Measurements from ENCODE around the gene RHBDD3.
"Not testable (repeated sequence)": the region's sequence is repeated elsewhere in the genome, so short reads cannot be mapped to it uniquely, and the experiment has no call there.

RHBDD3 gene

DNA sequence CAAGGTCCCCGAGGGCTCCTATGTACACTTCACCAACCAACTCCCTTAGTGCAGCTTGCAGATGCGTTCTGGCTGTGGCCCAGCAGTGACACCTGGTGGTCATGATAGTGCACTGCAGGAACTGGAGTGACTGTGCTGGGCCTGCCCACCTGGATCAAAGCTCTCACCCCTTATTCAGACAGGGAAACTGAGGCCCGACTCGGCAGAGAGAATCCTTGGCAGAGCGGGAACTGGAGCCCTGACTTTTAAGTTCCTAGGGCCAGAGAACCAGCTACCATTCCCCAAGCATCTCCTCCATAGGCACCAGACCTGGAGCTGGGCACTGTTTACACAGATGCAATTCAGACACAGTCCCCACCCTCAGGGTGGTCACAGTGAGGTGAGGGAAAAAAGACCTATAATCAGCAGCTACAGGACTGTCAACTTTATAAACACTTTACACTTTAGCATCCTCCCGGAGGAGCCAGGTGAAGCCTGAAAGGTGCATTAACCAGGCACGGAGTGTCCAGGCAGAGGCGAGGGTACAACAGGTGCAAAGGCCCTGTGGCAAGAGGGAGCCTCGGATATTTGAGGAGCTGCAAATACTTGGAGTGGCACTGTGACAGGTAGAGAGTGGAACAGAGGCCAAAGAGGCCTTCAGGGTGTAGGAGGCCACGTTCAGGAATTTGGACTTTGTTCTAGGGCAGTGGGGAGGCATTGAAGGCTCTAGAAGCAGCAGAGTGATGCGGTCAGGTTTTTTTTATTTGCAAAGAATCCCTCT is 22.0 kb downstream of the RHBDD3 start:
- peak; percentile 33 for DNase-seq

DNA sequence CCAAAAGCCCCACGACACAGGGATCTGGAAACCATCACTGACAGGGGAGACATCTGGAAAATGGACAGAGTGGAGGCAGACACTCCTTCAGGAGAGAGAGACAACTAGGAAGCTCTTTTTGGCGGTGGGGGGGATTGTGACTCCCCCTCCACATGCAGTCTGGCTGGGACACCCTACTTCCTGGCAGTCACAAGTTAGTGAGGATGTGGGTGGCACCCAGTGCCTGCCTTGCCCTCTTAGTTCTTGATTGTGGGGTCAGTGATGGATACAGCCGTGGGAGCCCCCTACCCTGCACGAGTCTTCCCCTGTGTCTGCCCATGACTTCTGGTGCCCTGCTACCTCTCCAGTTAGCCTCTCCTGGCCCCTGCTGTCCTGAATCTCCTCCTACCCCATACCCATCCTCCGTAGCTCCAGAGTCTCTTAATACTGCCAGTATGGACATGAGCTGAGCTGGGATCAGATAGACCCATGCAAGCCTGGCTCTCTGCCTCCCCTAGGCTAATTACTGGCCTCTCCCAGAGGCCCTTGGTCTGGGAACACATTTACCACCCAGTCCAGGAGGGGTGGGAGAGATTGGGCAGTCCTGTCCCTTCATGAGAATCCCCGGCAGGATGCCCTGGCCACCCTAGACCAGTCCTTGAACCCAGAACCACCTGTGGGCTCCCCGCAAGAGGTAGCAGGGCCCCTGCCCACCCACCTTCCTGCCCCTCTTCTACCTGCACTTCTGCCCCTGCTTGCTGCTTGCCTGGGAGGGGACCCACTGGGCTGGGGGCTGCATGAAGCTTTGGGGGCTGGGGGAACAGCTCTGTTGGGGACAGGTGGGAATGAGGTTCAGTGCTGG is 22.8 kb downstream of the RHBDD3 start:
- no peak for DNase-seq

DNA sequence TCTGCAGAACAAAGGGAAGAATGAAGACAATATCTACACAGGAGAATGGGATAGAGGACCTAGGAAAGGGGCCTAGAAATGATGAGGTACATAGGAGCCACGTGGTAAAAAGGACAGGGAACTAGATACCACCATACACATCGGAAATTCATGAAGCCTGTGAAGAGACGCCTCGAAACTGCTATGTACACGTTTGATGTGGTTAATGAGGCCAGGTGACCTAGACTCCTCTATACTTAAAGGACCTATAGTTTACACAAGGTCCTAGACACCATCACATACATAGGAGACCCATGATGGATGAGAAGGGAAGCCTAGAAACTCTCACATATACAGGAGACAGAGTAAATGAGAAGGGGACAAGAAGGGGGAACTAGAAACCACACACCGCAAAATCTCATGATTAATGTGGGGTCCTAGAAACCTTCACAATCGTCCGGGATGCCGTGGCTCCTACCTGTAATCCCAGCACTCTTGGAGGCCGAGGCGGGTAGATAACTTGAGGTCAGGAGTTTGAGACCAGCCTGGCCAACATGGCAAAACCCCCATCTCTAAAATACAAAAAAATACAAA is 23.8 kb downstream of the RHBDD3 start:
- DNase-seq = no peak

DNA sequence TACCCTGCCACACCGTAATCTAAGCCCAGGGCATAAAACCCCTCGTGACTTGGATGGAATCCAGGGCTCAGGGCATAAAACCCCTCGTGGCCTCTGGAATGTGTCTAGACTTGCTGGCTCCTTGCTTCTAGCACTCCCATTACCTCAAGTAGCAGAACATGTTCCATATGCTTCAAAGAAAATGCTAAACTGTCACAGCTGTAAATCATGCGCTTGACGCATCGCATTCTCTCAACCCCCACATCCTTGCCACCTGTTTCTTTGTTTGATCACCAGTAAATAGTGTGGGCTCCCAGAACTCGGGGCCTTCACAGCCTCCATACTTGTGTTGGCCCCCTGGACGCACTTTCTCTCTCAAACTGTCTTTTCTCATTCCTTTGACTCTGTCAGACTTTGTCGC is 27.3 kb downstream of the RHBDD3 start:
- not testable (repeated sequence) for DNase-seq

DNA sequence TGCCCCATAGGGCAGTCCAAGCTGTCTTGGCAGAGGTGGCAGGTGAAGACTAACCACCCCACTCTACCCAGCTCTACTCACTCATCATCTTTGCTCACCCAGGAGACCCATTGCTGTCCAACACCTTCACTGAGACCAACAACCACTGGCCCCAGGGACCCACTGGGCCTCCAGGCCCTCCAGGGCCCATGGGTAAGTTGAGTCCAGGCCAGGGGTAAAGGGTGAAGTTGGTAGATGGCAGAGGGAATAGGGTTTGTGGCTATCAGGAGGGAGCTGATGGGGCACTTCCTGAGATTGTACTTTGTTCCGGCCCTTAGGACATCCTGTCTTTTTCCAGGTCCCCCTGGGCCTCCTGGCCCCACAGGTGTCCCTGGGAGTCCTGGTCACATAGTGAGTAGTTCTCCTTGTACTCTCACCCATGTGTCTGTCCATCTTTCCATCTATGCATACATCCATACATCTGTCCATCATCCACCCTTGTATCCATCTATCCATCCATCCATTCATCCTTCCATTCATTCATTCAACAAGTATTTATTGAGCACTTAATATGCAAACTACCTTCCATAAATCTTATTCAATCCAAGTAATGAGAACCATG is 34.4 kb downstream of the RHBDD3 start:
- DNase-seq = no peak

DNA sequence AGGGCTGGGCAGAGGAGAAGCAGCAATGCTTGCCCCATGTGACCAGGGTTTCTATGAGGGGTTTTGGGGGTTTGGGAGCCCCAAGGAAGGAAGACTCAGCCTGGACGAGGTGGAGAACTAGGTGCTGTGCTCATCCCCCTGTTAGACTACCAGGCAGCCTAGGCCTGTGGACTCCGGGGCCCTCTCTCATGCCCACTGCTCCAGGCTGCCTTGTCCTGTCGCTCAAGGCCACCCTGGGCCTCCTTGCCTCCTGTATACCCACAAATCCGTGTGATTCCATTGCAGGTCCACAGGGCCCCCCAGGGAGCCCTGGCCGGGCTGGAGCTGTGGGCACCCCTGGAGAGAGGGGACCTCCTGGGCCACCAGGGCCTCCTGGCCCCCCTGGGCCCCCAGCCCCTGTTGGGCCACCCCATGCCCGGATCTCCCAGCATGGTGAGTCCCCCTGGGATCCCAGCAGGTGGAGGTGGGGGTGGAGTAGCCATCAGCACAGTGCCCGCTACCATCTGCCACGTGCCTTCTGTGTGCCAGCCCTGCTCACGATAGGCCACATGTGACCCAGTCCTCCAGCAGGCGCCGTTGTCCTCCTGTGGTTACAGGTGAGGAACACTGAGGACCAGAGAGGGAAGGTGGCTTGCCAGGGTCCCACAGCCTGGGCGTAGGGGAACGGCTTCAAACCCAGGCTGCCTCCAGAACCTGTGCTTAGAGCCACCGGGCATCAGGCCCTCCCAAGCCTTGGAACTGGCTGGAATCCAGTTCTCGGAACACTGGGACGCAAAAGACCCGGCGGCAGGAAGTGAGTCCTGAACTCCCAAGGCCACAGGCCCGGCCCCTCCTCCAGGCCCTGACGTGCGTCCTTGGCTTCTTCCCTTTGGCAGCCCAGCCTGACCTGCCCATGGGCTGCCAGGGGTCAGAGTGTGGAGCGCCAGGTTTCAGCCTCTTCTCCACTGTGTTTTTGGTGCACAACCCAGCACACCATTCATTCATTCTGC is 35.5 kb downstream of the RHBDD3 start:
- no peak for DNase-seq

DNA sequence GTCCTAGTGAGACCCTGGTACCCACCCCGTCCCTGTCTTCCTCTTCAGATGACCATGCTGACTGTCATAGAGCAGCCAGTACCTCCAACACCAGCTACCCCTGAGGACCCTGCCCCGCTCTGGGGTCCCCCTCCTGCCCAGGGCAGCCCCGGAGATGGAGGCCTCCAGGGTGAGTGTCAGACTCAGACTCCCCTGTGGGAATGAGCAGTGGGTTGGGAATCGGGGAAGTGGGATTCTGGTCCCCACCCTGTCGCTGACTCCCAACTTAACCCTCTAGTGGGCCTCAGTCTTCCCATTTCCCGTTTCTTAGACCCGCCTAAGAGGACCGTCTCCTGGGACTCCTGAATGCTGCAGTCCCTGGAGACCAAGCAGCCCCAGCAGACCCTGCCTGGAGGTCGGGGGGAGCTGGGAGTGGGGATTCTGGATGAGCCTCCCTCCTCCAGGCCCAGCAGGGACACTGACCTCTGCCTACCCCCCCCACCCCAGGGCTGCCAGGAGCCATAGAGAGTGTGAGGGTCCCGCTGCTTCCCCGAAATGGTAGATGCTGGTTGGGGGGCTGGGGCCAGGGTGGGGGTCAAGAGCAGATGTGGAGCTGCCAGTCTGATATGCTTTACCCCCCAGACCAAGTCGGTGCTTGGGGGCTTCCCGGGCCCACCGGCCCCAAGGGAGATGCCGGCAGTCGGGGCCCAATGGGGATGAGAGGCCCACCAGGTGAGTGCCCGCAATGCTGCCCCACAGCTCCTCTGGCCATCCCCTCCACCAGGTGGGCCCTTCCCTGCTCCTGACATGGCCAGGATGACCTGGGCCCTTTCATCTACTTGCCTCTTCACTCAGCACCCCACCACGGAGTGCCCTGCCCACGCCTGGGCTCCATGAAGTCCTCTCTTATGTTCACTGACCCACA is 36.6 kb downstream of the RHBDD3 start:
- no peak for DNase-seq

DNA sequence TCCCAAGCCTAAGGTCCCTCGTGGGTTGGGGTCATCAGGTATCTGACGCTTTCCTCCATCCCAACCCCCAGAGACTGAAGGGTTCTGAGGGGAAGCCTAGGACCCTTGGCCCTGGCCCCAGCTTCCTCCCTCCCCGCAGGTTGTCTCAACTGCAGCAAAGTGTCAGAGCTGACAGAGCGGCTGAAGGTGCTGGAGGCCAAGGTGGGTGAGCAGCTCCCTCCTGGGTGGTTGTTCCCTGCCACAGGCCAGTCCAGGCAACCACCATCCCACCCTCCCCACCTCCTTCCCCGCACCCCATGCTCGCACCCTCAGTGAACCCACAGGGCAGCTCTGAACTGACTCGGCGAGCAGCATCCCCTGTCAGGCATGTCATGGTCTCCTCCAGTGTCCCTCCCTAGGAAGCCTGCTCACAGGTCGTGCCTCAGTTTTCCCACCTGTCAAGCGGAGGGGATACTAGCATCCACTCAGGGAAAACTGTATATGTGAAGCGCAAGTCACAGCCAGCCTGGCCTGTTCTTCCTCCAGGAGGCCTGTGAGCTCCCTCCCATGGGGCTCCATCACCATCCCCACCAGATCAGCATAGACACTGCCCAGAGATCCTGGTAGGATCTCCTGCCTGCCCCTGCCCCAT is 41.3 kb downstream of the RHBDD3 start:
- DNase-seq = no peak

DNA sequence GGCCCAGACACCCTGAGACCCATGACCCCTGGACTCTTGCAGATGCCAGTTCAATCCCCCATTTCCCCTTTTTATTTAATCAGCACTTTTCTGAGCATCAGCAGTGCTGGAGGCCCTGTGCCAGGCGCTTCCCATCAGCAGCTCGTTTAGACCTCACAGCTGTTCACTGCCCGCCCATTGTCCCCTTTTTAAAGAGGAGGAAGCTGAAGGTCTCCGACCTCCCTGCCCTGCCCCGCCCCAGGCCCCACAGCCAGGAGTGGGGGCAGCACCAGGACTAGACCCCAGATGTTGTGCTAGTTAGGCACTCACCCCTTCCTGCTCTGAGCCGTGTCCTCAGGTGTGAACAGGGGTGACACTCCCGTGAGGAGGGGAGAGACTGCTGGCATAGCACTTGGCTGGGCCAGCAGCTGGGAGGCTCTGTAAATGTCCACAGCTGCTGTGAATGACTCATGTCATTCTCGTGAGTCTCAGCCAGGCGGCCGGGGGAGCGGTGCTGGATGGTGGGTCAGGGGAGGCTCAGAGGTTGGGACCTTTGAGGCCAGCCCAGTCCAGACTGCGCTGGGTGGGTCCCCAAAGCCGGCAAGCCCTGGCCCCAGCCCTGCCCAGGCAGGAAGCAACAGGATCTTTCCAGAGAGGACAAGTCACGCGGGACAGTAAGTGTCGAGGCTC is 42.2 kb downstream of the RHBDD3 start:
- DNase-seq = no peak

DNA sequence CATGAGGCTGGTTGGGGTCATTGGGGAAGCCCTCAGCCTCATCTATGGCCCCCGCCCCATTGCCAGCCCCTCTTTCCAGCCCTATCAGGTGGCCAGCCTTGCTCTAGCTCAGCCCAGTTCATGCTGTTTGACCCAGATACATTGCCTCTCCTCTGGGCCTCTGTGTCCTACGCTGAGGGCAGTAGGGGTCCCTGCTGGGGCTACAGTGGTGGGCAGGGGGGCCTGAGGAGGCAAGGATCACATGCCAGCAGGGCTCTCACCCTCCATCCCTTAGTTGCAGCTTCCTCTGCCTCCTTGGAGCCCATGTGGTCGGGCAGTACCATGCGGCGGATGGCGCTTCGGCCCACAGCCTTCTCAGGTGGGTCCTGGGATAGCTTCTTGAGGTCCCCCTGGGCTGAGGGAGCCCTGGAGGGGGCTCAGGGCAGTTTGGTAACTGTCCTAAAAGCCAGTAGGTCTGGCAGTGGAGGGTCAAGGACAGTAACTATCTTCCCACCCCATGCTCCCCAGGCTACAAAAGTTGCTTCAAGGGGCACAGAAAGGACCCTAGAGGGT is 42.8 kb downstream of the RHBDD3 start:
- no peak for DNase-seq

DNA sequence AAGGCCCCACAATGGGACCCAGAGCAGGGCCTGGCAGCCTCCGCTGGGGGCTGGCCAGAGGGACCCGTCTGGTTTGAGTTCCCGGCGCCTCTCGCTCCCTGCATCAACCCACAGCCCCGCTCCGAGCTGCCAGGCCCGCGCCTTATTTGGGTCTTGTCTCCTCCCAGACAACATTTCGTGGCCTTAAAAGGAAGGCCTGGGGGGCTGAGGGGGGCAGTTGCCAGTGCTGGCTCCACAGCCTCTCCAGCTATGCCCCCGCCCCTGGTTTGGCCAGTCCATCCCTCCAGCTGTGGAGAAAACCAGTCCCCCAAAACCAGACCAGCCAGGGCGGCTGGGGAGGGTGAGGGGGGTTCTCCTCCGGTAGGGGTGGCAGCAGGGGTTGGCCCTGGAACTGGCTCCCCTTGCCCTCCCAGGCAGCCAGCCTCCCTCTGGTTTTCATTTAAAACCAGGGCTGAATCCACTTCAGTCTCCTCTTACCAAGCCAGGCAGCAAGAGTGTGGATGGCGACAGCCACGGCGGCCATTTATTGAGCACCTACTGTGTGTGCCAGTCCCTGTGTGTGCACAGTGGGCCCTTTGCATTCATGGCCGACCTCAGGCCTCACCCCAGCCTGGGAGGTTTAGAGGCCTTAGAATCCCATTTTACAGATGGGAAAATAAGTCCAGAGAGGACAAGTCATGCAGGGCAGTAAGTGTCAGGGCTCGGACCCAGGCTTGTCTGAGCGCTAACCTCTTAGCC is 43.5 kb downstream of the RHBDD3 start:
- DNase-seq = no peak

DNA sequence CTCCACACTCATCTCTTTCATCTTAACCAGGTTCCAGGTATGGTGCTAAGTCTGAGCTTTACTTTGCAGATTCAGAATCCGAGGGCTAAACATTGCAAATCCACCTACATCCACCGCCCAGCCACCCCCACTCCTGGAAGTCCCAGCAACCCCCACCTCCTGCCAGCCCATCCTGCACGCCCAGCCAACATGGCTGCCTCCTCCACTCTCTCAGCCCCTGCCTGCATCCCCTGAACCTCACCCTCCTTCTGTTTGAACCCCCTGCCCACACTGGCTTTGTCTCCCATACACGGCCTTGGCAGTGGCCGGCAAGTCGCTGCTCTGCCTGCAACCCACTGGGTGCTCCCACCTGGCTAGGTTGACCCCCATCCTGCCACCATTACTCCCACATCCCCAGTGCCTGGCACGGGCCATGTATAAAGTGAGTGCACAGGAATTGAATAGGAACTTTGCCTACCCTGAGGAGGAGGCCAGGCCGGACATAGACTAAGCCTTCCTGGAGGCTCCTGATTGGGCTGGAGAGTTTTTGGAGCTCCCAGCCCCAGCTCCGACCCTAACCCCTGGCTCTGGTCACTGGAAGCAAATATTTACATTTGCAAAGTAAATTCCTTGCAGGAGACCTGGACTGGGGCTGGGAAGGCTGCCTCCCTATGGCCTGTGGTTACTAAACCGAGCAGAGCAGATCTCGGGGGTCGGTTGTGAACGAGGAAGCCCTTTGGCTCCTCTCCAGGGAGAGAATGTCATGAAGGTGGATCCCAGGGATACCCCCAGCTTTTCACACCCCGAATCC is 47.7 kb downstream of the RHBDD3 start:
- no peak for DNase-seq

DNA sequence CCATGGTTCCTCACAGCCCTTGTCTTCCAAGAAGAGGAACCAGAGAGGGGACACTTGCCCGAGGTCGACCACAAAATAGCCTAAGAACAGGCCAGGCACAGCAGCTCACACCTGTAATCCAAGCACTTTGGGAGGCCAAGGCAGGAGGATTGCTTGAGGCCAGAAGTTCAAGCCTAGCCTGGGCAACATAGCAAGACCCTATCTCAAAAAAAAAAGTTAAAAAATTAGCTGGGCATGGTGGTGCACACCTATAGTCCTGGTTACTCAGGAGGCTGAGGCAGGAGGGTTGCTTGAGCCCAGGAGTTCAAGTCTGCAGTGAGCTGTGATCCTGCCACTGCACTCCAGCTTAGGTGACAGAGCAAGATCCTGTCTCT is 48.4 kb downstream of the RHBDD3 start:
- DNase-seq = not testable (repeated sequence)

DNA sequence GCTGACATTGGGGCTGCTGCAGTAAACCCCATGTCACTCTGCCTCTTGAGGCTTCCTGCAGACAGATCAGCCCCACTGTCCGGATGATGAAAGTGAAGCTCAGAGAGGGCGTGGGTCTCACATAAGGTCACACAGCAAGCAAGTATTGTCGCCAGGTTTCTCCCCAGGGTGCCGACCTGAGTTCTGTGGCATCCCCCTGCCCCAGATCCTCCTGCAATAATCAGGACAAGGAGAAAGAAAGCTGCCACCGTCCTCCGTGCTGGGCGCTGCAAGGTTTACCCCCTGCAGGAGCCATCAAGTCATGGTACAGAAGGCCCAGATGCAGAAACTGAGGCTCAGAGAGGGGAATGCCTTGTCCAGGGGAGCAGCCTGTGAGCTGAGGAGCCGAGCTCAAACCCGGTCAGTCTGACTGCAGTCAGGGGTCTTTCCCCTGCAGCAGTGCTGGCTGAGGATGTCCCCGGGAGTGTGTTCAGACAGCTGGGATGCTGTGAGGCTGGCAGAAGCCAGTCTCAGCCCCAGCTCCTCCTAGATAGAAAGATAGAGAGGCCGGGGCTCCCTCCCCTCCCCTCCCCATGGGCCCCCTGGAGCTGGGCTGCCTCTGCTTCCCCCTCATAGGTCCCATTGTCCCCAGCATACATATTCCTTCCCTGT is 48.9 kb downstream of the RHBDD3 start:
- no peak for DNase-seq

DNA sequence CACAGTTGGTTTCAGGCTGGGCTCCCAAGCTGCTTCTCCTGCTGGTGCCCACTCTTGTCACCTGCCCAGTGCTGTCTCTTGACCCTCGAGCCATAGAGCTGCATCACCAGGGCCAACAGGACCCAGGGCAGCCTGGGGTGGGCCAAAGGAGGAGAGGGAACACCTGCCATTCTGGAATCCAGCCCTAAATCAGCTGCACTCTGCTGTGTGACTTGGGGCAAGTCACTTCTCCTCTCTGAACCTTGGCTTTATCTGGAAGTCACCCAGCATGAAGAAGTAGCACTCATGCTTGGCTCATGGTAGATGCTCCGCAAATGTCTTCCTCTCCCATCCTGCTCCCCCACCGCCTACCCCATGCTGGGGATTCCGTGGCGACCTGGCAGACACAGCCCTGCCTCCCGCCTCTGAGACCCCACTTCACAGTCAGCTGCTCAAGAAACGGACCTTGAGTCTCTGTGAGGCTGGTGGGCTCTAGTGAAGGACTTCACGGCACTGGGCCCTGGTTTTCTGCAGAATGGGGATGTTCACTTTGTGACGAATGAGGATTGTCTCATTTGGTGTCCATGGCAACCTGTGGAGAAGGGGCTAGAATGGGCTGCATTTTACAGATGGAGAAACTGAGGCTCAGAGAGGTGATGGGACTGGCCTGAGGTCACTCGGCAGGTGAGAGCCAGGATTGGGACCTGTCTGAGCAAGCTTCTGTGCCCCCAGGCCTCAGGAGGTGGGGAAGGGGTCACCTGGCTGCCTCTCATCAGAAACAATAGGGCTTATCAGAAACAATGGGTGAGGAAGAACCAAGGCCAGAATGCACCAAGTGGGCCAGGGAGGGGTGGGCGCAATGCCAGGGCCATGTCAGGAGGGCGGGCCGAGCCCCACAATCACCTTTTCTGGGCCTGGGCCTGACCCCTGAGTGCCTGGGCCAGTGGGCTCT is 49.7 kb downstream of the RHBDD3 start:
- no peak for DNase-seq

DNA sequence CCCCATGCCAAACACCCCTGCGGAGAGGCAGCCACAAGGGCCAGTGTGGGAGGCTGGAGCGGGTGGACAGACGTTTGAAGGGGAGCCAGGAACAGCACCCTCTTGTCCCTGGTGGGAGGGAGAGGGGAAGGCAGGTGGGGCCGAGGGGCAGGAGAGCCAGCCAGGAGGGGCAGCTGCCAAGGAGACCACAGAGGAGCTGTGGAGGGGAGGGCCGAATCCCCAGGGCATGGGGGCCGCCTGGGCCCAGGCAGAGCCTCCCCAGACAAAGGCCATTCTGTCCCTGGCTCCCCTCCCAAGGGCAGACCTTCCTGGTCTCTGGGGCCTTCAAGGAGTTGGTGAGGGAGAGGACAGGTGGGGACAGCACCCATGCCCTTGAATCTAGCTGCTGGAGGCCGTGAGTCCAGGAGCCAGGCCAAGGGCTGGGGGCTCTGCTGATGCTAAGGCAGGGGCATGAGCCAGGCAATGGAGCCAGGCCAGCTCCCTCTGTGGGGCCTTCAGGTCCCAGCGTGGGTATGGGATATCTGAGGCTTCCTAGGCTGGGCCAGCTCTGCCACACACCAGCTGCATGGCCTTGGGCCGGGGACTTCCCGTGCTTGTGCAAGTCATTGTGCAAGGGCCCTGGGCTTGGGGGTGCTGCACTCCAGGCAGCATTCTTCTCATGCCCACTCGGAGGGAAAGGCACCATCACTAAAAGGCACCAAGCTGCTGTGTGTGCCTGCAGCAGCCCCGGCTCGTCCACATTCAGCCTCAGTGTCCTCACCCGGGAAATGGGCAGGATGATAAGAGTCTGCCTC is 50.7 kb downstream of the RHBDD3 start:
- peak; percentile 29 for DNase-seq
